Psoas muscle (tissue), 8 donors: ENCODE measurements around the gene GCK. TPM values are rescaled to one million over a fixed set of nuclear protein-coding genes. Genes with fewer than 3 reads are reported as not detected.
"Not testable (repeated sequence)": the region's sequence is repeated elsewhere in the genome, so short reads cannot be mapped to it uniquely, and the experiment has no call there.

Source experiments
- ATAC-seq, 4 donors: fragments of 200-7000 bp; cut with Tn5 transposase; one replicate each; pipeline ENCODE4 v1.9.1; 2020; ENCODE audit warnings: moderate library complexity in 3 of 4, mild to moderate bottlenecking in 2 of 4
- DNase-seq, 2 donors: peaks; one replicate each; pipeline ENCODE4 v3.0.0-alpha.2; 2020
- H3K27ac ChIP-seq: fragments of 200-600 bp; one replicate; pipeline ENCODE4 v1.8.0; 2022
- H3K27me3 ChIP-seq, 3 donors: fragments of 200-600 bp in 1 of 3; one replicate each; pipeline versions ENCODE4 v1.6.1 to v1.8.0; 2013 to 2022; ENCODE audit warnings: low read length in 2 of 3, mild to moderate bottlenecking in 2 of 3, moderate library complexity in 1 of 3; ENCODE audit not compliant: insufficient read depth in 3 of 3
- H3K36me3 ChIP-seq, 2 donors: fragments of 200-600 bp in 1 of 2; one replicate each; pipeline versions ENCODE4 v1.6.1 to v1.8.0; 2013 to 2022; ENCODE audit warnings: low read depth in 1 of 2, mild to moderate bottlenecking in 1 of 2, moderate library complexity in 1 of 2; ENCODE audit not compliant: insufficient read depth in 1 of 2
- H3K4me1 ChIP-seq: fragments of 200-600 bp; one replicate; pipeline ENCODE4 v1.8.0; 2022
- H3K4me3 ChIP-seq: fragments of 200-600 bp; one replicate; pipeline ENCODE4 v1.8.0; 2022; ENCODE audit warnings: mild to moderate bottlenecking
- H3K9me3 ChIP-seq: fragments of 200-600 bp; one replicate; pipeline ENCODE4 v1.8.0; 2022
- WGBS, 3 donors: extraction: QIAGEN DNeasy Blood & Tissue Kit; methylation state at CpG; one replicate each; pipeline versions ENCODE4 v1.1.6 to v1.1.7; 2013; 5-methylcytosine and 5-hydroxymethylcytosine counted together
- intact Hi-C, 2 donors: fragments of 100-400 bp; cut with DNase I; formaldehyde crosslinking; loops; one replicate each; pipeline versions ENCODE4 v1.11.0 to v1.14.2; 2022
- polyA plus RNA-seq, 3 donors: library from polyadenylated mRNA; stranded (reverse); fragments of 200-250 nt; gene quantifications; one replicate each; pipeline ENCODE4 v1.2.3, GENCODE V29; 2013
- total RNA-seq, 4 donors: library from RNA; stranded (reverse); fragmentation: NEBNext Ultra II Directional in 2 of 4; extraction: Animal tissue kit (Norgen Biotek cat#: 25700) in 2 of 4; gene quantifications; one replicate each; pipeline versions ENCODE4 v1.2.1 to v1.2.4, GENCODE V29; 2021 to 2023
- TF ChIP-seq, protein P1 (sequence below): fragments of 200-600 bp; IDR thresholded peaks from one replicate; pipeline ENCODE4 v1.8.0; 2022; ENCODE audit warnings: antibody characterized with exemption
- donor health status: healthy with polysubstance abuse.
- donor health status: DM: no; HTN: no; CAD: no; lungs with moderate emphysema.
- donor health status: Bipolar disorder and iron deficiency.
- donor health status: healthy.
- donor health status: DM: yes; HTN: yes; CAD: no.
- donor health status: DM: no; HTN: no; CAD: no.
- donor health status: DM: no; HTN: no; CAD: no.
- donor health status: DM: yes; HTN: yes; CAD: no.

GCK gene
- total and polyA plus RNA-seq, 7 donors = 0.07 to 0.11 (median 0.08) TPM; not detected in 4

DNA sequence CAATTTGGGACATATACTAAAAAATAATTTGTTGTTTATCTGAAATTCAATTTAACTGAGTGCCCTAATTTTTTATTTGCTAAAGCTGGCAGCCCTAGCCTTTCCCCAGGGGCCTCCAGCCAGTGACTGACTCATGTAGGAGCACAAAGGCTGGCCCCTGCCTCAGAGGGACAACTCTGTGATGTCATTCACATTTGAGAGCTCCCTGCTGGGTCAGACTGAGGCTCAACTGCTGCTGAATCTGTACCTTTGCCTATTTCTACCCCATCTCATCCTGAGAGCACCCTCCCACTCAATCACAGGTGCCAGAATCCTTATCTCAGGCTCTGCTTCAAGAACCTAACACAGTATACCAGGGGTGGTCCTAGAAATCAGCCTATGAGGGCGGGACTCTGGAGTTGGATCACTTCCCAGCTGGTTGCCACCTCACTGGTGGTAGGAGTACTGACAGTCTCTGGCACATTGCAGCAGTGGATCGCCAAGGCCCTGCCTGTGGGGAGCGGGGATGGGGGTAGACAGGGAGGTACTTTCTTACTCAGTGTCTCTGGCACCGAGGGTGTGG is 11.6 kb downstream of the GCK start:
- Histone ChIP-seq H3K27ac (no peak overlapping the region), H3K27me3 (peaks cover 0 to 2% (median 0%) of the 10 kb centered on the region in 3 donors), H3K36me3 (no peaks in the 10 kb centered on the region), H3K4me1 (no peaks in the 10 kb centered on the region), H3K4me3 (no peak overlapping the region), H3K9me3 (no peaks in the 10 kb centered on the region)
- TF ChIP-seq, protein P1, sequence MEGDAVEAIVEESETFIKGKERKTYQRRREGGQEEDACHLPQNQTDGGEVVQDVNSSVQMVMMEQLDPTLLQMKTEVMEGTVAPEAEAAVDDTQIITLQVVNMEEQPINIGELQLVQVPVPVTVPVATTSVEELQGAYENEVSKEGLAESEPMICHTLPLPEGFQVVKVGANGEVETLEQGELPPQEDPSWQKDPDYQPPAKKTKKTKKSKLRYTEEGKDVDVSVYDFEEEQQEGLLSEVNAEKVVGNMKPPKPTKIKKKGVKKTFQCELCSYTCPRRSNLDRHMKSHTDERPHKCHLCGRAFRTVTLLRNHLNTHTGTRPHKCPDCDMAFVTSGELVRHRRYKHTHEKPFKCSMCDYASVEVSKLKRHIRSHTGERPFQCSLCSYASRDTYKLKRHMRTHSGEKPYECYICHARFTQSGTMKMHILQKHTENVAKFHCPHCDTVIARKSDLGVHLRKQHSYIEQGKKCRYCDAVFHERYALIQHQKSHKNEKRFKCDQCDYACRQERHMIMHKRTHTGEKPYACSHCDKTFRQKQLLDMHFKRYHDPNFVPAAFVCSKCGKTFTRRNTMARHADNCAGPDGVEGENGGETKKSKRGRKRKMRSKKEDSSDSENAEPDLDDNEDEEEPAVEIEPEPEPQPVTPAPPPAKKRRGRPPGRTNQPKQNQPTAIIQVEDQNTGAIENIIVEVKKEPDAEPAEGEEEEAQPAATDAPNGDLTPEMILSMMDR = no peak
- DNase-seq (no peak), ATAC-seq (no peak)
- WGBS, 3 donors = 46 to 70% (median 58%) methylated on average over 4 of the region's 4 CpGs
- intact Hi-C loops = loop anchor here in 1 of 2 donors (5.0 kb wide), 1 partner anchor 280 kb away; no protein-coding TSS in a partner anchor

DNA sequence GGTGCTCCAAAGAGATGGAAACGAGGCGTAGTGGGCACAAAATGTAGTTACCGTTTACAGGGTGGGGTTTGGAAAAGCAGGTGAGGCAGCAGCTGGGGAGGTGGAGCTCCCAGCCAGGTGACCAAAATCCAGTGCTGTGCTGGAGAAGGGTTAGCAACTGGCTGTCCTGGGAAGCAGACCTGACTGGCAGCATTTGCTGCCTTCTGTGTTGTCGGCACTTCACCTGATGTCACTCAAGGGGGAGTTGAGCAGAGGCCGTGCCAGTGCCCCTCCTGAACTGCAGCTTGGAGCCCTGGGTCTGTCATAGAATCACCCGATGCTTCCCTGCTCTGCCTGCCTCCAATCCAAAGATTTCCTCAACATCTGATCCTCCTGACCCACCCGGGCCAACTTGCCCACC is 12.8 kb downstream of the GCK start:
- Histone ChIP-seq H3K36me3 (no peaks in the 10 kb centered on the region), H3K27ac (no peak overlapping the region), H3K4me1 (no peaks in the 10 kb centered on the region), H3K4me3 (no peak overlapping the region), H3K9me3 (no peaks in the 10 kb centered on the region), H3K27me3 (no peaks in the 10 kb centered on the region)
- ATAC-seq = no peak
- WGBS, 3 donors = 78 to 88% (median 87%) methylated on average over 7 of the region's 7 CpGs
- intact Hi-C loops = loop anchor here in 1 of 2 donors (5.0 kb wide), 1 partner anchor 281 kb away; no protein-coding TSS in a partner anchor
- TF ChIP-seq, protein P1 = no peak
- DNase-seq = no peak

DNA sequence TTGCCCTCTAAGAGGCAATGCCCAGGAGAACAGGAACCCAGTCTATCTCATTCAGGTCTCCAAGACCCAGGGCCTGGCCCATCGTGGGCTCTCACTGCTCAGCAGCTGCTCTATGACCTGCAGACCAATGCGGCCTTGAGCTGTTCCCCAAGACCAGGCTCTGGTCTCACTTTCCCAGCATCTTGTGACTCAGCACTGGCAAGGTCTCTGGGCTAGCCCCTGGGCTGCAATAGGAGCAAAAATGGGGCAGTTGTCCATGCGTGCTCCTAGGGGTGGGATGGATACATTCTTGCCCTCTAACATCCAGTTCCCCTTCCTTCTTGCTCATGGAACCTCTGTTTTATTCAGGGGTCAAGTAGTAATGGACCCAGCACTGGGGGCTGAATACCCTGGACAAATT is 13.5 kb downstream of the GCK start:
- H3K27me3 ChIP-seq = no peaks in the 10 kb centered on the region
- no peaks in the 10 kb centered on the region for H3K36me3 ChIP-seq
- 77 to 92% (median 82%) methylated on average over 3 of the region's 3 CpGs for WGBS, 3 donors
- no peaks in the 10 kb centered on the region for H3K9me3 ChIP-seq
- intact Hi-C loops = loop anchor here in 1 of 2 donors (5.0 kb wide), 1 partner anchor 282 kb away; no protein-coding TSS in a partner anchor
- no peaks in the 10 kb centered on the region for H3K4me1 ChIP-seq
- H3K4me3 ChIP-seq = no peak overlapping the region
- H3K27ac ChIP-seq = no peak overlapping the region
- ATAC-seq (no peak), DNase-seq (no peak)
- TF ChIP-seq, protein P1 = no peak

DNA sequence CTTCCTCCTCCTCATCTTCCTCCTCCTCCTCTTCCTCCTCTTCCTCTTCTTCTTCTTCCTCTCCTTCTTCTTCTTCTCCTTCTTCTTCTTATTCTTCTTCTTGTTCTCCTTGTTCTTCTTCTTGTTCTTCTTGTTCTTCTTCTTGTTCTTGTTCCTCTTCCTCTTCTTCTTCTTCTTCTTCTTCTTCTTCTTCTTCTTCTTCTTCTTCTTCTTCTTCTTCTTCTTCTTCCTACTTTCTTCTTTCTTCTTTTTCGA is 14.6 kb downstream of the GCK start:
- H3K4me3 ChIP-seq, intact Hi-C loops, DNase-seq, H3K9me3 ChIP-seq, ATAC-seq, H3K36me3 ChIP-seq, H3K4me1 ChIP-seq, H3K27ac ChIP-seq, H3K27me3 ChIP-seq: not testable (repeated sequence)
- 62 to 85% (median 80%) methylated on average over 1 of the region's 1 CpG for WGBS, 3 donors

DNA sequence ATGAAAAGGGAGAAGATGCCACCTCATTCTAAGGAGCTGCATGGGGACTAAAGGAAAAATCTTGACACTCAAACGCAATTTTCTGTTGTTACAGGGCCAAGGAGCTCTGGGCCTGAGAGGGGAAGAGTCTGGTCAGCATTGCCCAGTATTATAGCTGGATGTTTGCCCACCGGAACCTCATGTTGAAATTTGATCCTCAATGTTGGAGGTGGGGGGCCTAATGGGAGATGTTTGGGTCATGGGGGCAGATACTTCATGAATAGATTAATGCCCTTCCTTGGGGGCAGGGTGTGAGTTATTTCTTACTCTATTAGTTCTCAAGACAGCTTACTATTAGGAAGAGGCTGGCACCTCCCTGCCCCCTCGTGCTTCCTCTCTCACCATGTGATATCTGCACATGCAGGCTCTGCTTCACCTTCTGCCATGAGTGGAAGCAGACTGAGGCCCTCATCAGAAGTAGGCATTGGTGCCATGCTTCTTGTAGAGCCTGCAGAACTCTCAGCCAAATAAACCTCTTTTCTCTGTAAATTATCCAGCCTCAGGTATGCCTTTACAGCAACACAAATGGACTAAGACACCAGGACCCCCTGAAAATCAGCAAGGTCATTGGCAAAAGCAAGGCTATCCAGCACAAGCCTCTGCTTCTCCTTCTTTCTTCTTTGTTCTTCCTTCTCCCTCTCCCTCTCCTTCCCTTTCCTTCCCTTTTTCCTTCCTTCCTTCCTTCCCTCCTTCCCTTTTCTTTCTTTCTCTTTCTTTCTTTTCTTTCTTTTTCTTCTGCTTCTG is 15.1 kb downstream of the GCK start:
- no peak overlapping the region for H3K27ac ChIP-seq
- H3K4me1 ChIP-seq = no peaks in the 10 kb centered on the region
- TF ChIP-seq, protein P1 = no peak
- no peaks in the 10 kb centered on the region for H3K27me3 ChIP-seq
- WGBS, 3 donors = 42 to 59% (median 43%) methylated on average over 3 of the region's 3 CpGs
- no peak for DNase-seq
- intact Hi-C loops = no loop called here
- ATAC-seq = no peak
- no peaks in the 10 kb centered on the region for H3K36me3 ChIP-seq
- H3K4me3 ChIP-seq = no peak overlapping the region
- H3K9me3 ChIP-seq = no peaks in the 10 kb centered on the region
